ENCODE measurements around the gene AUTS2.
"Not testable (repeated sequence)": the region's sequence is repeated elsewhere in the genome, so short reads cannot be mapped to it uniquely, and the experiment has no call there.

AUTS2 gene

GRCh38 chr7:70807650-70808049, 1209.4 kb downstream of the AUTS2 start:
- no peak for DNase-seq (ENCODE audit: extremely low read depth, low read depth)
- no peak overlapping the region for H3K4me3 ChIP-seq (replicated peaks; ENCODE audit: low read depth, low read length)
- no peak for TF ChIP-seq CTCF (IDR thresholded peaks at IDR 0.05; ENCODE audit: low read depth, low read length, missing control alignments)

GRCh38 chr7:70808876-70809275, 1210.6 kb downstream of the AUTS2 start:
- no peak for TF ChIP-seq CTCF (IDR thresholded peaks at IDR 0.05; ENCODE audit: low read depth, low read length, missing control alignments)
- DNase-seq (ENCODE audit: extremely low read depth, low read depth) = no peak
- H3K4me3 ChIP-seq (replicated peaks; ENCODE audit: low read depth, low read length) = no peak overlapping the region

GRCh38 chr7:70810558-70811139, 1212.4 kb downstream of the AUTS2 start:
- TF ChIP-seq CTCF (IDR thresholded peaks at IDR 0.05; ENCODE audit: low read depth, low read length, missing control alignments) = no peak

GRCh38 chr7:70812511-70812910, 1214.2 kb downstream of the AUTS2 start:
- no peak overlapping the region for H3K4me3 ChIP-seq (replicated peaks; ENCODE audit: low read depth, low read length)
- TF ChIP-seq CTCF (IDR thresholded peaks at IDR 0.05; ENCODE audit: low read depth, low read length, missing control alignments) = peak; percentile 7
- DNase-seq (ENCODE audit: extremely low read depth, low read depth) = no peak

More at GRCh38 chr7:70810558-70811139, 1212.4 kb downstream of the AUTS2 start:
- H3K4me3 ChIP-seq (replicated peaks; ENCODE audit: low read depth, low read length) = no peak overlapping the region
- DNase-seq (ENCODE audit: extremely low read depth, low read depth) = no peak

- H3K4me3 ChIP-seq (replicated peaks; ENCODE audit: low read depth, low read length); DNase-seq (ENCODE audit: extremely low read depth, low read depth): not testable (repeated sequence)
These were observed 1224.2 kb downstream of the AUTS2 start for GRCh38 chr7:70822490-70822889.

GRCh38 chr7:70829221-70830059, 1231.2 kb downstream of the AUTS2 start:
- DNase-seq (ENCODE audit: extremely low read depth, low read depth) = peak; percentile 11
- peak; percentile 81 for TF ChIP-seq CTCF (IDR thresholded peaks at IDR 0.05; ENCODE audit: low read depth, low read length, missing control alignments)
- H3K4me3 ChIP-seq (replicated peaks; ENCODE audit: low read depth, low read length) = no peak overlapping the region

- H3K4me3 ChIP-seq (replicated peaks; ENCODE audit: low read depth, low read length) = no peak overlapping the region
- DNase-seq (ENCODE audit: extremely low read depth, low read depth) = no peak
- TF ChIP-seq CTCF (IDR thresholded peaks at IDR 0.05; ENCODE audit: low read depth, low read length, missing control alignments) = no peak
These were observed 1231.8 kb downstream of the AUTS2 start for GRCh38 chr7:70830060-70830395.

All from HFF-Myc (cell line).